ENCODE measurements around the gene LTF.
"Not testable (repeated sequence)": the region's sequence is repeated elsewhere in the genome, so short reads cannot be mapped to it uniquely, and the experiment has no call there.

LTF gene

GRCh38 chr3:46435081-46435726, 29.5 kb downstream of the LTF start:
- no peak for DNase-seq

GRCh38 chr3:46433841-46434240, 30.9 kb downstream of the LTF start:
- DNase-seq: no peak

- DNase-seq: not testable (repeated sequence)
Observed at GRCh38 chr3:46433118-46433517, 31.6 kb downstream of the LTF start.

- DNase-seq: not testable (repeated sequence)
Observed at GRCh38 chr3:46431905-46432304, 32.8 kb downstream of the LTF start.

GRCh38 chr3:46430879-46431278, 33.8 kb downstream of the LTF start:
- DNase-seq: not testable (repeated sequence)

- DNase-seq: no peak
Observed at GRCh38 chr3:46429671-46430070, 35.0 kb downstream of the LTF start.

GRCh38 chr3:46429250-46429649, 35.5 kb downstream of the LTF start:
- no peak for DNase-seq

GRCh38 chr3:46427916-46428833, 36.5 kb downstream of the LTF start:
- no peak for DNase-seq

GRCh38 chr3:46427404-46427803, 37.3 kb downstream of the LTF start:
- not testable (repeated sequence) for DNase-seq

- DNase-seq: not testable (repeated sequence)
Observed at GRCh38 chr3:46426476-46426875, 38.2 kb downstream of the LTF start.

GRCh38 chr3:46423588-46423987, 41.1 kb downstream of the LTF start:
- DNase-seq: no peak

- DNase-seq: no peak
Observed at GRCh38 chr3:46422617-46423016, 42.1 kb downstream of the LTF start.

- no peak for DNase-seq
Observed at GRCh38 chr3:46420931-46421330, 43.8 kb downstream of the LTF start.

GRCh38 chr3:46419816-46420215, 44.9 kb downstream of the LTF start:
- no peak for DNase-seq

- DNase-seq: no peak
Observed at GRCh38 chr3:46417841-46418611, 46.7 kb downstream of the LTF start.

- no peak for DNase-seq
Observed at GRCh38 chr3:46416811-46417510, 47.7 kb downstream of the LTF start.

GRCh38 chr3:46416125-46416810, 48.4 kb downstream of the LTF start:
- no peak for DNase-seq

GRCh38 chr3:46414739-46415138, 50.0 kb downstream of the LTF start:
- no peak for DNase-seq

- DNase-seq: no peak
Observed at GRCh38 chr3:46413951-46414350, 50.8 kb downstream of the LTF start.

GRCh38 chr3:46412786-46413298, 51.9 kb downstream of the LTF start:
- no peak for DNase-seq

GRCh38 chr3:46411271-46411670, 53.4 kb downstream of the LTF start:
- no peak for DNase-seq

GRCh38 chr3:46410669-46411068, 54.0 kb downstream of the LTF start:
- DNase-seq: peak; percentile 60

Data from left hindlimb (tissue), 1 donor.